Hippocampal formation (tissue), 2 donors: Measurements from ENCODE around the gene DNAJB6.

ENCODE experiments used
- DNase-seq, 2 donors: peaks; one replicate each; lab custom pipeline; 2025; lab: John Stamatoyannopoulos, UW

The DNAJB6 gene

GRCh38 chr7:157336383-157337315, at the start of gene DNAJB6:
TSS of gene DNAJB6 (plus strand) at chr7:157337004. CDS start at chr7:157358573, 21,569 bp downstream.
- peak; percentile 82 to 90 for DNase-seq

GRCh38 chr7:157291404-157292080, 45.3 kb upstream of the DNAJB6 start:
- DNase-seq: no peak

- no peak for DNase-seq
Measured at GRCh38 chr7:157292258-157292657, 44.5 kb upstream of the DNAJB6 start.

GRCh38 chr7:157292770-157293412, 43.9 kb upstream of the DNAJB6 start:
- no peak for DNase-seq

- no peak for DNase-seq
Measured at GRCh38 chr7:157293413-157293788, 43.4 kb upstream of the DNAJB6 start.

- DNase-seq: no peak
Measured at GRCh38 chr7:157294773-157295172, 42.0 kb upstream of the DNAJB6 start.

GRCh38 chr7:157295338-157295737, 41.5 kb upstream of the DNAJB6 start:
- no peak for DNase-seq

GRCh38 chr7:157297185-157297584, 39.6 kb upstream of the DNAJB6 start:
- DNase-seq: no peak

- no peak for DNase-seq
Measured at GRCh38 chr7:157299317-157299612, 37.5 kb upstream of the DNAJB6 start.

- no peak for DNase-seq
Measured at GRCh38 chr7:157299613-157300368, 37.0 kb upstream of the DNAJB6 start.

- DNase-seq: no peak
Measured at GRCh38 chr7:157300369-157300825, 36.4 kb upstream of the DNAJB6 start.

GRCh38 chr7:157301610-157302120, 35.1 kb upstream of the DNAJB6 start:
- no peak for DNase-seq

GRCh38 chr7:157306846-157307838, 29.7 kb upstream of the DNAJB6 start:
- DNase-seq: no peak

GRCh38 chr7:157309988-157310668, 26.7 kb upstream of the DNAJB6 start:
- peak in 1 of 2 donors; percentile 27 for DNase-seq

- no peak for DNase-seq
Measured at GRCh38 chr7:157310676-157311185, 26.1 kb upstream of the DNAJB6 start.

- DNase-seq: no peak
Measured at GRCh38 chr7:157312941-157313340, 23.9 kb upstream of the DNAJB6 start.

GRCh38 chr7:157313645-157314044, 23.2 kb upstream of the DNAJB6 start:
- DNase-seq: no peak

GRCh38 chr7:157318015-157318706, 18.6 kb upstream of the DNAJB6 start:
- DNase-seq: no peak

GRCh38 chr7:157320608-157320980, 16.2 kb upstream of the DNAJB6 start:
- no peak for DNase-seq
